Measurements from ENCODE around the gene IRAK3.
"Not testable (repeated sequence)": the region's sequence is repeated elsewhere in the genome, so short reads cannot be mapped to it uniquely, and the experiment has no call there.

DNA sequence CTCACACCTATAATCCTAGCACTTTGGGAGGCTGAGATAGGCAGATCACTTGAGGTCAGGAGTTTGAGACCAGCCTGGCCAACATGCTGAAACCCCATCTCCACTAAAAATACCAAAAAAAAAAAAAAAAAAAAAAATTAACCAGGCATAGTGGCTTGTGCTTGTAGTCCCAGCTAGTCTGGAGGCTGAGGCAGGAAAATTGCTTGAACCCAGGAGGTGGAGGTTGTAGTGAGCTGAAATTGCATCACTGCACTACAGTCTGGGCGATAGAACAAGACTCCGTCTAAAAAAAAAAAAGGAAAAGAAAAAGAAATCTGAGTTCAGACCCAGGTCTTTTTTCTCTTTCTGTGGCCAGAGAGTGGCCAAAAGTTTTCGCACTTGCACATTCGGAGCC, 47.3 kb downstream of the IRAK3 start:
- TF ChIP-seq, protein P1, sequence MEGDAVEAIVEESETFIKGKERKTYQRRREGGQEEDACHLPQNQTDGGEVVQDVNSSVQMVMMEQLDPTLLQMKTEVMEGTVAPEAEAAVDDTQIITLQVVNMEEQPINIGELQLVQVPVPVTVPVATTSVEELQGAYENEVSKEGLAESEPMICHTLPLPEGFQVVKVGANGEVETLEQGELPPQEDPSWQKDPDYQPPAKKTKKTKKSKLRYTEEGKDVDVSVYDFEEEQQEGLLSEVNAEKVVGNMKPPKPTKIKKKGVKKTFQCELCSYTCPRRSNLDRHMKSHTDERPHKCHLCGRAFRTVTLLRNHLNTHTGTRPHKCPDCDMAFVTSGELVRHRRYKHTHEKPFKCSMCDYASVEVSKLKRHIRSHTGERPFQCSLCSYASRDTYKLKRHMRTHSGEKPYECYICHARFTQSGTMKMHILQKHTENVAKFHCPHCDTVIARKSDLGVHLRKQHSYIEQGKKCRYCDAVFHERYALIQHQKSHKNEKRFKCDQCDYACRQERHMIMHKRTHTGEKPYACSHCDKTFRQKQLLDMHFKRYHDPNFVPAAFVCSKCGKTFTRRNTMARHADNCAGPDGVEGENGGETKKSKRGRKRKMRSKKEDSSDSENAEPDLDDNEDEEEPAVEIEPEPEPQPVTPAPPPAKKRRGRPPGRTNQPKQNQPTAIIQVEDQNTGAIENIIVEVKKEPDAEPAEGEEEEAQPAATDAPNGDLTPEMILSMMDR (IDR thresholded peaks at IDR 0.05): not testable (repeated sequence)
- not testable (repeated sequence) for TF ChIP-seq POLR2A (IDR thresholded peaks at IDR 0.05)
